ENCODE measurements around the gene ALDOA. TPM values are rescaled to one million over a fixed set of nuclear protein-coding genes. Genes with fewer than 3 reads are reported as not detected.
A peak's percentile ranks its signal among the peaks of the same experiment; 100 is the strongest.

Gene ALDOA
- total and polyA plus RNA-seq, 3 experiments from 2014 or later, result 1,157 to 1,909 (median 1,907) TPM

- no peaks in the 10 kb centered on the region for H3K9me3 ChIP-seq (ENCODE audit: low read length)
- ChIA-PET CTCF (no interaction called here), POLR2A (no interaction called here)
- no peak overlapping the region for H3K4me3 ChIP-seq (ENCODE audit: low read length)
- Mint-ChIP-seq H3K4me3 (no peak overlapping the region), H3K27me3 (peaks cover 31 to 38% of the 10 kb centered on the region in 2 donors), H3K36me3 (peaks cover 0 to 5% (median 0%) of the 10 kb centered on the region in 3 donors), H3K27ac (no peak overlapping the region), H3K9me3 (no peaks in the 10 kb centered on the region), H3K4me1 (peaks cover 5 to 12% (median 7%) of the 10 kb centered on the region in 3 donors)
- no peaks in the 10 kb centered on the region for H3K36me3 ChIP-seq (ENCODE audit: insufficient read depth, low read length)
- peaks cover 8% of the 10 kb centered on the region for H3K27me3 ChIP-seq (ENCODE audit: insufficient read depth, low read length, poor library complexity, severe bottlenecking)
- no peak overlapping the region for H3K27ac ChIP-seq (ENCODE audit: low read depth, low read length)
- no peak for DNase-seq
- H3K4me1 ChIP-seq (ENCODE audit: insufficient read depth, low read length), result peaks cover 11% of the 10 kb centered on the region
These were observed 41.1 kb upstream of the ALDOA start for GRCh38 chr16:30024451-30024850.

DNA sequence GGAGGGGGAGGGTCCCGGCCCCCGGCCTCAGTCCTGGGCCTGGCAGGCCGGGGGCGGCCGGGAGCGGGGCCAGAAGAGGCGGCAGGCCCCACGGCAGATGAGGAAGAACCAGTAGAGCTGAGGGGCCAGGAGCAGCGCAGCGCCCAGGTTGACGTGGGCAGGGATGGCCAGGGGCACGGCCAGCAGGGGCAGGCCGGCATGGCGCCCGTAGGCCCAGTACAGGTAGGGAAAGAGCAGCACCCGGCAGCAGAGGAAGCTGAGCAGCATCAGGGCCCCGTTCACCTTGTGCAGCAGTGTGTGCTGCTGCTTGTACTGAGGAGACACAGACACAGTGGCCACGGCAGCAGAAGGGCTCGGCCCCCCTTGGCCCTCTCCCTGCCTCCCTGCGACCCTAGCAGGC is 40.4 kb upstream of the ALDOA start:
- CTCF ChIA-PET, result no interaction called here
- H3K27me3 ChIP-seq (ENCODE audit: insufficient read depth, low read length, poor library complexity, severe bottlenecking), result peaks cover 15% of the 10 kb centered on the region

DNA sequence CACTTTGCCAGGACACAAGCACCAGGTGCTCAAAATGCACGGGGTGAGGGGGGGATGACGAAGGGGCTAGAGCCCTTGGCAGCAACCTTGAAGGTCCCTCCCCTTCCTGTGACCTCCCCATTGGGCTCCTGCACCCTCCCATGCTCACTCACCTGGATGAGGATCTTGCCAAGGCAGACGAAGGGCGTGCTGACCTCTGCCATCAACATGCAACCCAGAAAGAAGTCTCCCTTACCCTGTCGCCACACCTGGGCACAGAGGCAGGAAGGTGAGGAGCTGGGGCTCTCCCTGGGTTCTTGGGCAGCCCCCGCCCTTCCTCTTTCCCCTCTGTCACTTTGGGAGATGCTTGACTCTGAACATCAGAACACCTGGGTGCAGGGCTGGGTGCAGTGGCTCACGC is 40.0 kb upstream of the ALDOA start:
- POLR2A ChIA-PET, result interaction anchor here (0.6 kb wide), 1 partner anchor 12 kb away, joined by 8 read pairs; no protein-coding TSS in a partner anchor
- Histone ChIP-seq H3K4me1 (ENCODE audit: insufficient read depth, low read length) (peaks cover 11% of the 10 kb centered on the region), H3K27ac (ENCODE audit: low read depth, low read length) (no peak overlapping the region), H3K27me3 (ENCODE audit: insufficient read depth, low read length, poor library complexity, severe bottlenecking) (peaks cover 18% of the 10 kb centered on the region), H3K9me3 (ENCODE audit: low read length) (no peaks in the 10 kb centered on the region), H3K4me3 (ENCODE audit: low read length) (no peak overlapping the region), H3K36me3 (ENCODE audit: insufficient read depth, low read length) (no peaks in the 10 kb centered on the region)
- Mint-ChIP-seq H3K4me1 (peaks cover 7 to 19% (median 8%) of the 10 kb centered on the region in 3 donors), H3K36me3 (peaks cover 0 to 5% (median 0%) of the 10 kb centered on the region in 3 donors), H3K27me3 (peaks cover 36 to 47% of the 10 kb centered on the region in 2 donors), H3K9me3 (no peaks in the 10 kb centered on the region), H3K27ac (no peak overlapping the region), H3K4me3 (no peak overlapping the region)
- no peak for DNase-seq
- CTCF ChIA-PET, result no interaction called here

More for the DNA sequence above, 40.4 kb upstream of the ALDOA start:
- no peak overlapping the region for H3K27ac ChIP-seq (ENCODE audit: low read depth, low read length)
- POLR2A ChIA-PET, result no interaction called here
- Mint-ChIP-seq H3K9me3 (no peaks in the 10 kb centered on the region), H3K4me3 (no peak overlapping the region), H3K4me1 (peaks cover 7 to 17% (median 7%) of the 10 kb centered on the region in 3 donors), H3K36me3 (peaks cover 0 to 5% (median 0%) of the 10 kb centered on the region in 3 donors), H3K27me3 (peaks cover 36 to 45% of the 10 kb centered on the region in 2 donors), H3K27ac (no peak overlapping the region)
- no peak for DNase-seq
- H3K4me1 ChIP-seq (ENCODE audit: insufficient read depth, low read length), result peaks cover 11% of the 10 kb centered on the region
- no peaks in the 10 kb centered on the region for H3K36me3 ChIP-seq (ENCODE audit: insufficient read depth, low read length)
- no peaks in the 10 kb centered on the region for H3K9me3 ChIP-seq (ENCODE audit: low read length)
- no peak overlapping the region for H3K4me3 ChIP-seq (ENCODE audit: low read length)

GRCh38 chr16:30026449-30026848 is 39.1 kb upstream of the ALDOA start:
- H3K9me3 Mint-ChIP-seq, result no peaks in the 10 kb centered on the region
- H3K27ac Mint-ChIP-seq, result peak overlapping the region in 1 of 8 donors; percentile 22
- no peak overlapping the region for H3K4me3 ChIP-seq (ENCODE audit: low read length)
- H3K27me3 Mint-ChIP-seq, result peaks cover 35 to 44% of the 10 kb centered on the region in 2 donors
- no peak overlapping the region for H3K4me3 Mint-ChIP-seq
- H3K36me3 Mint-ChIP-seq, result peaks cover 0 to 5% (median 0%) of the 10 kb centered on the region in 3 donors
- ChIA-PET CTCF (no interaction called here), POLR2A (no interaction called here)
- no peak for DNase-seq
- H3K4me1 ChIP-seq (ENCODE audit: insufficient read depth, low read length), result peaks cover 6% of the 10 kb centered on the region
- H3K36me3 ChIP-seq (ENCODE audit: insufficient read depth, low read length), result no peaks in the 10 kb centered on the region
- peaks cover under 1 to 11% (median 3%) of the 10 kb centered on the region in 3 donors for H3K4me1 Mint-ChIP-seq
- peaks cover 23% of the 10 kb centered on the region for H3K27me3 ChIP-seq (ENCODE audit: insufficient read depth, low read length, poor library complexity, severe bottlenecking)
- H3K9me3 ChIP-seq (ENCODE audit: low read length), result no peaks in the 10 kb centered on the region
- no peak overlapping the region for H3K27ac ChIP-seq (ENCODE audit: low read depth, low read length)

GRCh38 chr16:30027588-30028437 is 37.7 kb upstream of the ALDOA start:
- CTCF ChIA-PET, result no interaction called here
- H3K27me3 Mint-ChIP-seq, result peaks cover 43 to 54% of the 10 kb centered on the region in 2 donors
- no peaks in the 10 kb centered on the region for H3K9me3 Mint-ChIP-seq

DNA sequence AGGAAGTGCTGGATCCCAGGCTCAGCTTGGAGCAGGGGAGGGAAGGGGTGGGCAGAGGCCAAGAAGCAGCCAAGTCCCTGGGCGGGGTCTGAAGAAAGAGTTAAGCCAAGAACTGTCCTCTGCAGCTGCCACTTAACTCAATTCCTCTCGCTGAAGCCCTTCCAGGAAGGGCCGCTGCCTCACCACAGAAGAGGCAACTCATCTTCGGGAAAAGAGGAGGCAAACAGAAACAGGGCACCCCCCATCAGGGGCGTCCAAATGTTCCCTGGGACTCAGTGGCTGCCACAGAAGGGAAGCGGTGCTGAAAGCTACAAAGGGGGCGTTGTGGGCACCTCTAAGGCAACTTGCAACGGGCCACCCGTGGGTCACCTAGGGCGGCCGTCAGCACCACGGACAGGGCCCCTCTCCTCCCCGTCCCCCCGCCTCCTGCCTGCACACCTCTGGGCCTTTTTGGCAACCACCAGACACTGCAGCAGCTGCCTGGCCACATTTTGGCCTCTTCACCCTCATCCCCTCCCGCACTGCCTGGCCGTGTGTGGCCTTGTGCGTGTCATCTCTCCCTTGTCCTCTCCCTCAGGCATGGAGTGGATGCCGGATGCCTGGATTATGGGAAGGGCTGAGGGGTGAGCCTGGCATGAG is 37.0 kb upstream of the ALDOA start:
- peaks cover 4% of the 10 kb centered on the region for H3K4me1 ChIP-seq (ENCODE audit: insufficient read depth, low read length)
- ChIA-PET CTCF (no interaction called here), POLR2A (no interaction called here)
- H3K36me3 ChIP-seq (ENCODE audit: insufficient read depth, low read length), result no peaks in the 10 kb centered on the region
- no peaks in the 10 kb centered on the region for H3K9me3 ChIP-seq (ENCODE audit: low read length)
- H3K4me3 ChIP-seq (ENCODE audit: low read length), result no peak overlapping the region
- Mint-ChIP-seq H3K27me3 (peaks cover 44 to 58% of the 10 kb centered on the region in 2 donors), H3K4me1 (peaks cover 0 to 10% (median 5%) of the 10 kb centered on the region in 3 donors), H3K27ac (no peak overlapping the region), H3K4me3 (no peak overlapping the region), H3K9me3 (no peaks in the 10 kb centered on the region), H3K36me3 (peaks cover 0 to 5% (median 0%) of the 10 kb centered on the region in 3 donors)
- no peak overlapping the region for H3K27ac ChIP-seq (ENCODE audit: low read depth, low read length)
- H3K27me3 ChIP-seq (ENCODE audit: insufficient read depth, low read length, poor library complexity, severe bottlenecking), result peaks cover 40% of the 10 kb centered on the region
- DNase-seq, result no peak

More at GRCh38 chr16:30027588-30028437, 37.7 kb upstream of the ALDOA start:
- H3K4me3 Mint-ChIP-seq, result no peak overlapping the region
- H3K36me3 Mint-ChIP-seq, result peaks cover 0 to 5% (median 0%) of the 10 kb centered on the region in 3 donors
- H3K4me1 Mint-ChIP-seq, result peaks cover 0 to 10% (median 5%) of the 10 kb centered on the region in 3 donors
- no peak overlapping the region for H3K27ac Mint-ChIP-seq
- H3K27me3 ChIP-seq (ENCODE audit: insufficient read depth, low read length, poor library complexity, severe bottlenecking), result peaks cover 36% of the 10 kb centered on the region
- H3K4me3 ChIP-seq (ENCODE audit: low read length), result no peak overlapping the region
- no peak for DNase-seq
- H3K9me3 ChIP-seq (ENCODE audit: low read length), result no peaks in the 10 kb centered on the region
- H3K27ac ChIP-seq (ENCODE audit: low read depth, low read length), result no peak overlapping the region
- H3K36me3 ChIP-seq (ENCODE audit: insufficient read depth, low read length), result no peaks in the 10 kb centered on the region
- H3K4me1 ChIP-seq (ENCODE audit: insufficient read depth, low read length), result peaks cover 4% of the 10 kb centered on the region
- POLR2A ChIA-PET, result no interaction called here

DNA sequence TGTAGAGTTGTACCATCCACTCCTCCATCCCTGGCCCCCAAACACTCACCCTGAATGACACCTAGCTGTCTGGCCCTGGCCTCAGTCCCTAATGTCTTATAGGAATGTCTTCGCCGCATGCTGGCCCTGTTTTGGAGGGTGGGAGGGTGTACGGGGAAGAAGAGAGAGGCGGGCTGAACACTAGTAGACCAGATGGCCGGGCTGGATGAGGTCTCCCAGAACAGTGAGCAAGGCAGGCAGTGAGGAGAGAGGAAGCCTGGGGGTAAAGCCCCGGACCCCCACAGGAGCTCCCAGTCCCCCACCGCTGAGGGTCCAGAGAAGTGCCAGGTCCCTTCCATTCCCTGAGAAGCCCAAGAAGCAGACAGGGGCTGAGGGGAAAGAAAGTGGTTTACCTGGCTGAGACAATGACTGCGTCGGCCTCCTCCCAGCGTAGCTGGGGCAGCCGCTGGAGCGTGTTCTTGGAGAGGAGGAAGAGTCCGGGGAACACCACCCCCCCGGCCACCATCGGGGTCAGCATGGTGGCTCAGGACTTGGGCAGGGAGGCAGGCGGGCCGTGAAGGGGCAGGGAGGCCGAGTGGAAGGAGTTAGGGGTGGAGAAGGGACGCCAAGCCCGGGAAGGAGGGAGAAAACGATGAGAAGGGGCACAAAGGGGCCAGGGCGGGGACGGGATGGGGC is 35.4 kb upstream of the ALDOA start:
- DNase-seq, result no peak
- Mint-ChIP-seq H3K36me3 (peaks cover 0 to 5% (median 0%) of the 10 kb centered on the region in 3 donors), H3K27ac (no peak overlapping the region), H3K9me3 (no peaks in the 10 kb centered on the region), H3K4me1 (peaks cover 0 to 10% (median 5%) of the 10 kb centered on the region in 3 donors), H3K27me3 (peaks cover 46 to 60% of the 10 kb centered on the region in 2 donors), H3K4me3 (peak overlapping the region in 3 of 7 donors; percentile 17 to 39 (median 35))
- no peaks in the 10 kb centered on the region for H3K9me3 ChIP-seq (ENCODE audit: low read length)
- H3K4me3 ChIP-seq (ENCODE audit: low read length), result no peak overlapping the region
- no peak overlapping the region for H3K27ac ChIP-seq (ENCODE audit: low read depth, low read length)
- POLR2A ChIA-PET, result no interaction called here
- H3K27me3 ChIP-seq (ENCODE audit: insufficient read depth, low read length, poor library complexity, severe bottlenecking), result peaks cover 44% of the 10 kb centered on the region
- peaks cover 4% of the 10 kb centered on the region for H3K4me1 ChIP-seq (ENCODE audit: insufficient read depth, low read length)
- CTCF ChIA-PET, result no interaction called here
- H3K36me3 ChIP-seq (ENCODE audit: insufficient read depth, low read length), result no peaks in the 10 kb centered on the region
